Ishikawa (cell line): ENCODE measurements around the gene SIMC1.

Experiments used
- CEBPB ChIP-seq: IDR thresholded peaks from 2 replicates; pipeline ENCODE4 v1.6.1; 2012
- EGR1 ChIP-seq: IDR thresholded peaks from 2 replicates; pipeline ENCODE4 v1.6.1; 2012
- EP300 ChIP-seq: IDR thresholded peaks from 2 replicates; pipeline ENCODE4 v1.6.1; 2012; ENCODE audit warnings: borderline replicate concordance
- FOXM1 ChIP-seq: IDR thresholded peaks from 2 replicates; pipeline ENCODE4 v1.6.1; 2012; ENCODE audit warnings: low read depth, borderline replicate concordance
- RAD21 ChIP-seq: IDR thresholded peaks from 2 replicates; pipeline ENCODE4 v1.6.1; 2012; ENCODE audit warnings: low read depth
- TAF1 ChIP-seq: IDR thresholded peaks from 2 replicates; pipeline ENCODE4 v1.6.1; 2012; ENCODE audit warnings: low read depth, mild to moderate bottlenecking
- TCF12 ChIP-seq: IDR thresholded peaks from 2 replicates; pipeline ENCODE4 v1.6.1; 2012; ENCODE audit warnings: low read depth
- YY1 ChIP-seq: IDR thresholded peaks from 2 replicates; pipeline ENCODE4 v1.6.1; 2012; ENCODE audit warnings: low read depth
- TF ChIP-seq, protein P1 (sequence below): IDR thresholded peaks from 2 replicates; pipeline ENCODE4 v1.6.1; 2012; ENCODE audit warnings: low read depth, mild to moderate bottlenecking
- TF ChIP-seq, protein P2 (sequence below): IDR thresholded peaks from 2 replicates; pipeline ENCODE4 v1.6.1; 2012
- TF ChIP-seq, protein P3 (sequence below): IDR thresholded peaks from 2 replicates; pipeline ENCODE4 v1.6.1; 2012

DNA sequence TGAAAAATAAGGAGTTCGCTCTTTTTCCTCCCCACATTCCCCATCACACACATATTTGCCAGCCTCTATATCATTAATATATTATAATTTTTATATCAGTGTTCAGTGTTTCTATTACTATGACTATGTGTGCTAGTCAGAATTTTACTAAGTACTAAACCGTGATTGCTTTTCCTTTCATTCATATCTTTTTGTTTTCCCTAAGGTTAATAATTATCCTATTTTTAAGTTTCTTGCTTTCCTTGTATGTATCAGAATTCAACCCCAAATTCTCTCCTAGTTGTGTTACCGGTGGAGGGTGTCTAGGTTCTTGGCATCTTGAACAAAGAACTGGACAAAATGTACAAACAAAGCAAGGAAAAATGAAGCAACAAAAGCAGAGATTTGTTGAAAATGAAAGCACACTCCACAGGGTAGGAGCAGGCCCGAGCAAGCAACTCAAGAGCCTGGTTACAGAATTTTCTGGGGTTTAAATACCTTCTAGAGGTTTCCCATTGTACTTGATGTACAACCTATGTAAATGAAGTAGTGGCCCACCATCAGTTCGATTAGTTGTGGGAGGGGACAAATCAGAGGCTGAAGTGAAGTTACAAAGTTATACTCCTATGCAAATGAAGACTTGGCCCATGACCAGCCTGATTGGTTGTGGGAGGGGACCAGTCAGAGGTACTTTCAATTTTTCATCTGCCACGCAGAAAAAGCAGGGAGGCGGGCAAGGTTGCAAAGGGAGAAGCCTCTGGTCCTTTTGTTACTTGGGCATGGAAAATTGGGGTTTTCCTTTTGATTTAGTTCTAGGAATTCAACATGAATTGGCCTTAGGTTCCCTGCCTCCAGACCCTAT lies 79.5 kb downstream of the SIMC1 start:
- TF ChIP-seq EP300 (no peak), RAD21 (no peak), TCF12 (no peak), FOXM1 (no peak), CEBPB (no peak), TAF1 (no peak), EGR1 (no peak), YY1 (no peak)
- TF ChIP-seq, protein P1, sequence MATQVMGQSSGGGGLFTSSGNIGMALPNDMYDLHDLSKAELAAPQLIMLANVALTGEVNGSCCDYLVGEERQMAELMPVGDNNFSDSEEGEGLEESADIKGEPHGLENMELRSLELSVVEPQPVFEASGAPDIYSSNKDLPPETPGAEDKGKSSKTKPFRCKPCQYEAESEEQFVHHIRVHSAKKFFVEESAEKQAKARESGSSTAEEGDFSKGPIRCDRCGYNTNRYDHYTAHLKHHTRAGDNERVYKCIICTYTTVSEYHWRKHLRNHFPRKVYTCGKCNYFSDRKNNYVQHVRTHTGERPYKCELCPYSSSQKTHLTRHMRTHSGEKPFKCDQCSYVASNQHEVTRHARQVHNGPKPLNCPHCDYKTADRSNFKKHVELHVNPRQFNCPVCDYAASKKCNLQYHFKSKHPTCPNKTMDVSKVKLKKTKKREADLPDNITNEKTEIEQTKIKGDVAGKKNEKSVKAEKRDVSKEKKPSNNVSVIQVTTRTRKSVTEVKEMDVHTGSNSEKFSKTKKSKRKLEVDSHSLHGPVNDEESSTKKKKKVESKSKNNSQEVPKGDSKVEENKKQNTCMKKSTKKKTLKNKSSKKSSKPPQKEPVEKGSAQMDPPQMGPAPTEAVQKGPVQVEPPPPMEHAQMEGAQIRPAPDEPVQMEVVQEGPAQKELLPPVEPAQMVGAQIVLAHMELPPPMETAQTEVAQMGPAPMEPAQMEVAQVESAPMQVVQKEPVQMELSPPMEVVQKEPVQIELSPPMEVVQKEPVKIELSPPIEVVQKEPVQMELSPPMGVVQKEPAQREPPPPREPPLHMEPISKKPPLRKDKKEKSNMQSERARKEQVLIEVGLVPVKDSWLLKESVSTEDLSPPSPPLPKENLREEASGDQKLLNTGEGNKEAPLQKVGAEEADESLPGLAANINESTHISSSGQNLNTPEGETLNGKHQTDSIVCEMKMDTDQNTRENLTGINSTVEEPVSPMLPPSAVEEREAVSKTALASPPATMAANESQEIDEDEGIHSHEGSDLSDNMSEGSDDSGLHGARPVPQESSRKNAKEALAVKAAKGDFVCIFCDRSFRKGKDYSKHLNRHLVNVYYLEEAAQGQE: no peak
- TF ChIP-seq, protein P2, sequence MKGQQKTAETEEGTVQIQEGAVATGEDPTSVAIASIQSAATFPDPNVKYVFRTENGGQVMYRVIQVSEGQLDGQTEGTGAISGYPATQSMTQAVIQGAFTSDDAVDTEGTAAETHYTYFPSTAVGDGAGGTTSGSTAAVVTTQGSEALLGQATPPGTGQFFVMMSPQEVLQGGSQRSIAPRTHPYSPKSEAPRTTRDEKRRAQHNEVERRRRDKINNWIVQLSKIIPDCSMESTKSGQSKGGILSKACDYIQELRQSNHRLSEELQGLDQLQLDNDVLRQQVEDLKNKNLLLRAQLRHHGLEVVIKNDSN: no peak
- TF ChIP-seq, protein P3, sequence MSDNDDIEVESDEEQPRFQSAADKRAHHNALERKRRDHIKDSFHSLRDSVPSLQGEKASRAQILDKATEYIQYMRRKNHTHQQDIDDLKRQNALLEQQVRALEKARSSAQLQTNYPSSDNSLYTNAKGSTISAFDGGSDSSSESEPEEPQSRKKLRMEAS: no peak
